Stimulated activated CD4-positive, alpha-beta T cell treated with anti-CD3 and anti-CD28 coated beads, Interleukin-2, amount 100 ng/mL, for 24 hours (primary cell): ENCODE results near the gene DUSP28.

Source experiments
- DNase-seq, 2 donors: peaks; one replicate each; pipeline ENCODE4 v3.0.0-alpha.2; 2020

Gene DUSP28

GRCh38 chr2:240586919-240587800 is 27.0 kb downstream of the DUSP28 start:
- DNase-seq = peak; percentile 60 to 68

GRCh38 chr2:240588006-240588655 is 28.0 kb downstream of the DUSP28 start:
- DNase-seq = no peak

- no peak for DNase-seq
Observed at GRCh38 chr2:240588669-240589068, 28.5 kb downstream of the DUSP28 start.

GRCh38 chr2:240589375-240589774 is 29.2 kb downstream of the DUSP28 start:
- no peak for DNase-seq

- no peak for DNase-seq
Observed at GRCh38 chr2:240589850-240590525, 29.8 kb downstream of the DUSP28 start.

GRCh38 chr2:240590681-240591111 is 30.5 kb downstream of the DUSP28 start:
- DNase-seq = no peak

- DNase-seq = no peak
Observed at GRCh38 chr2:240591226-240591625, 31.1 kb downstream of the DUSP28 start.

GRCh38 chr2:240591784-240592183 is 31.6 kb downstream of the DUSP28 start:
- DNase-seq = no peak

GRCh38 chr2:240593026-240593702 is 33.0 kb downstream of the DUSP28 start:
- no peak for DNase-seq

GRCh38 chr2:240593703-240594451 is 33.7 kb downstream of the DUSP28 start:
- DNase-seq = no peak

GRCh38 chr2:240594511-240595380 is 34.6 kb downstream of the DUSP28 start:
- DNase-seq = no peak

GRCh38 chr2:240595381-240596079 is 35.4 kb downstream of the DUSP28 start:
- DNase-seq = peak in 1 of 2 donors; percentile 43

GRCh38 chr2:240596080-240596460 is 35.9 kb downstream of the DUSP28 start:
- no peak for DNase-seq

GRCh38 chr2:240596491-240596931 is 36.4 kb downstream of the DUSP28 start:
- no peak for DNase-seq

- DNase-seq = no peak
Observed at GRCh38 chr2:240597054-240597418, 36.9 kb downstream of the DUSP28 start.

- no peak for DNase-seq
Observed at GRCh38 chr2:240597419-240598181, 37.4 kb downstream of the DUSP28 start.

GRCh38 chr2:240598311-240598911 is 38.3 kb downstream of the DUSP28 start:
- no peak for DNase-seq

GRCh38 chr2:240599141-240599583 is 39.0 kb downstream of the DUSP28 start:
- no peak for DNase-seq

- no peak for DNase-seq
Observed at GRCh38 chr2:240600451-240600961, 40.3 kb downstream of the DUSP28 start.
